Trophoblast cell (in vitro differentiated cells and primary cell): ENCODE data around the gene CIDEA.
A peak's percentile ranks its signal among the peaks of the same experiment; 100 is the strongest.

Experiments used
- DNase-seq, 2 donors: peaks; one replicate each; pipeline ENCODE4 v3.0.0-alpha.2; 2016
- H2AFZ ChIP-seq: 2 replicates; pipeline ENCODE4 v1.6.1; 2013; ENCODE audit warnings: low read length, moderate library complexity, mild to moderate bottlenecking; ENCODE audit not compliant: insufficient read depth, poor library complexity
- H2AK5ac ChIP-seq: 2 replicates; pipeline ENCODE4 v1.6.1; 2013; ENCODE audit warnings: mild to moderate bottlenecking, low read length
- H2BK120ac ChIP-seq: 2 replicates; pipeline ENCODE4 v1.6.1; 2013; ENCODE audit warnings: low read length, mild to moderate bottlenecking, moderate library complexity; ENCODE audit not compliant: insufficient read depth, poor library complexity
- H2BK12ac ChIP-seq: 2 replicates; pipeline ENCODE4 v1.6.1; 2013; ENCODE audit warnings: mild to moderate bottlenecking, low read length, moderate library complexity
- H2BK5ac ChIP-seq: 2 replicates; pipeline ENCODE4 v1.6.1; 2013; ENCODE audit warnings: low read length, low read depth, moderate library complexity, mild to moderate bottlenecking; ENCODE audit not compliant: poor library complexity
- H3K14ac ChIP-seq: 2 replicates; pipeline ENCODE4 v1.6.1; 2013; ENCODE audit warnings: mild to moderate bottlenecking, low read length
- H3K18ac ChIP-seq: 2 replicates; pipeline ENCODE4 v1.6.1; 2013; ENCODE audit warnings: mild to moderate bottlenecking, low read length
- H3K23ac ChIP-seq: 2 replicates; pipeline ENCODE4 v1.6.1; 2013; ENCODE audit warnings: low read length
- H3K27ac ChIP-seq: 2 replicates; pipeline ENCODE4 v1.5.1; 2013; ENCODE audit warnings: low read depth, mild to moderate bottlenecking, inconsistent platforms, low read length, moderate library complexity
- H3K27me3 ChIP-seq: 2 replicates; pipeline ENCODE4 v1.6.1; 2013; ENCODE audit warnings: inconsistent platforms, mild to moderate bottlenecking, low read length, moderate library complexity; ENCODE audit not compliant: insufficient read depth
- H3K36me3 ChIP-seq, 2 experiments: 1 replicate in 1 of 2; 2 replicates in 1 of 2; pipeline ENCODE4 v1.6.1; 2013; ENCODE audit warnings: low read length in 2 of 2, mild to moderate bottlenecking in 2 of 2, moderate library complexity in 1 of 2; ENCODE audit not compliant: insufficient read depth in 2 of 2, control insufficient read depth in 1 of 2
- H3K4ac ChIP-seq: 2 replicates; pipeline ENCODE4 v1.6.1; 2013; ENCODE audit warnings: low read depth, mild to moderate bottlenecking, low read length, moderate library complexity
- H3K4me1 ChIP-seq, 2 experiments: 1 replicate in 1 of 2; 2 replicates in 1 of 2; pipeline ENCODE4 v1.6.1; 2013; ENCODE audit warnings: low read length in 2 of 2, mild to moderate bottlenecking in 2 of 2, moderate library complexity in 1 of 2; ENCODE audit not compliant: insufficient read depth in 2 of 2, control insufficient read depth in 1 of 2
- H3K4me2 ChIP-seq: 2 replicates; pipeline ENCODE4 v1.6.1; 2013; ENCODE audit warnings: inconsistent platforms, mild to moderate bottlenecking, low read length, moderate library complexity
- H3K4me3 ChIP-seq: 2 replicates; pipeline ENCODE4 v1.5.1; 2013; ENCODE audit warnings: mild to moderate bottlenecking, low read depth, low read length, inconsistent platforms
- H3K79me1 ChIP-seq: one replicate; pipeline ENCODE4 v1.6.1; 2013; ENCODE audit warnings: low read length
- H3K79me2 ChIP-seq: 2 replicates; pipeline ENCODE4 v1.6.1; 2013; ENCODE audit warnings: low read length, mild to moderate bottlenecking; ENCODE audit not compliant: control insufficient read depth, insufficient read depth, poor library complexity
- H3K9ac ChIP-seq: 2 replicates; pipeline ENCODE4 v1.6.1; 2013; ENCODE audit warnings: mild to moderate bottlenecking, low read length
- H3K9me3 ChIP-seq: 2 replicates; pipeline ENCODE4 v1.6.1; 2013; ENCODE audit warnings: low read depth, mild to moderate bottlenecking, control low read depth, inconsistent platforms, low read length; ENCODE audit not compliant: insufficient read depth
- H4K12ac ChIP-seq: 2 replicates; pipeline ENCODE4 v1.6.1; 2013; ENCODE audit warnings: low read depth, mild to moderate bottlenecking, low read length, moderate library complexity
- H4K8ac ChIP-seq: 2 replicates; pipeline ENCODE4 v1.6.1; 2013; ENCODE audit warnings: low read depth, mild to moderate bottlenecking, low read length, moderate library complexity
- H4K91ac ChIP-seq: one replicate; pipeline ENCODE4 v1.6.1; 2013; ENCODE audit warnings: low read depth, mild to moderate bottlenecking, low read length, moderate library complexity
- WGBS: extraction: QIAGEN DNeasy Blood & Tissue Kit; methylation state at CpG from one replicate; pipeline ENCODE4 v1.1.7; 2013; ENCODE audit warnings: missing lambda C conversion rate; ENCODE audit not compliant: insufficient read length, insufficient coverage; ENCODE audit errors: extremely low coverage; 5-methylcytosine and 5-hydroxymethylcytosine counted together

CIDEA gene

DNA sequence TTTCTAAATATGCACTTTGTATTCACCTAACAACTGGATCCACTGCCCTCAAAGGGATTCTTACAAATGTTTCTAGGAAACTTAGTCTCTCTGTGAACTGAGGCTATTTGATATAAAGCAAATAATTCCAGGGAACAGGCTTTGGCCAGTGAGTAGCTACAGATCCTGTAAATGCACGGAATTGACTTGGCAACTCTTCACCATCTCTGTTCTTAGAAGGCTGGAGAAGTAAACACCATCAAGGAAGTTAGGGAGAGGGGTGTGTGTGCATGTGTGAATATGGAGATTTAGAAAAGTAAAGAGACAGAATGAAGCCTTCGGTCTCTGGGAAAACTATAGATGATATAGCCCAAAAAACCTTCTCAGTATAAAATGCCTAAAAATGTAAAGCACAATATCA, 10.7 kb downstream of the CIDEA start:
- H2AK5ac ChIP-seq, result no peak overlapping the region
- H3K27ac ChIP-seq, result no peak overlapping the region
- no peak overlapping the region for H2AFZ ChIP-seq
- H3K36me3 ChIP-seq, result no peaks in the 10 kb centered on the region
- no CpG with 5 or more reads among the region's 2 CpGs for WGBS
- no peak overlapping the region for H3K9ac ChIP-seq
- no peak overlapping the region for H2BK5ac ChIP-seq
- no peak overlapping the region for H3K4ac ChIP-seq
- no peak overlapping the region for H4K12ac ChIP-seq
- H3K14ac ChIP-seq, result no peak overlapping the region
- H3K23ac ChIP-seq, result no peak overlapping the region
- no peaks in the 10 kb centered on the region for H3K9me3 ChIP-seq
- no peak overlapping the region for H3K4me3 ChIP-seq
- H3K4me1 ChIP-seq, result no peaks in the 10 kb centered on the region
- no peak overlapping the region for H2BK120ac ChIP-seq
- H4K91ac ChIP-seq, result no peak overlapping the region
- no peak for DNase-seq
- no peaks in the 10 kb centered on the region for H3K79me2 ChIP-seq
- no peak overlapping the region for H2BK12ac ChIP-seq
- H3K79me1 ChIP-seq, result no peaks in the 10 kb centered on the region
- H3K4me2 ChIP-seq, result no peak overlapping the region
- H4K8ac ChIP-seq, result no peak overlapping the region
- H3K27me3 ChIP-seq, result no peaks in the 10 kb centered on the region
- H3K18ac ChIP-seq, result no peak overlapping the region

DNA sequence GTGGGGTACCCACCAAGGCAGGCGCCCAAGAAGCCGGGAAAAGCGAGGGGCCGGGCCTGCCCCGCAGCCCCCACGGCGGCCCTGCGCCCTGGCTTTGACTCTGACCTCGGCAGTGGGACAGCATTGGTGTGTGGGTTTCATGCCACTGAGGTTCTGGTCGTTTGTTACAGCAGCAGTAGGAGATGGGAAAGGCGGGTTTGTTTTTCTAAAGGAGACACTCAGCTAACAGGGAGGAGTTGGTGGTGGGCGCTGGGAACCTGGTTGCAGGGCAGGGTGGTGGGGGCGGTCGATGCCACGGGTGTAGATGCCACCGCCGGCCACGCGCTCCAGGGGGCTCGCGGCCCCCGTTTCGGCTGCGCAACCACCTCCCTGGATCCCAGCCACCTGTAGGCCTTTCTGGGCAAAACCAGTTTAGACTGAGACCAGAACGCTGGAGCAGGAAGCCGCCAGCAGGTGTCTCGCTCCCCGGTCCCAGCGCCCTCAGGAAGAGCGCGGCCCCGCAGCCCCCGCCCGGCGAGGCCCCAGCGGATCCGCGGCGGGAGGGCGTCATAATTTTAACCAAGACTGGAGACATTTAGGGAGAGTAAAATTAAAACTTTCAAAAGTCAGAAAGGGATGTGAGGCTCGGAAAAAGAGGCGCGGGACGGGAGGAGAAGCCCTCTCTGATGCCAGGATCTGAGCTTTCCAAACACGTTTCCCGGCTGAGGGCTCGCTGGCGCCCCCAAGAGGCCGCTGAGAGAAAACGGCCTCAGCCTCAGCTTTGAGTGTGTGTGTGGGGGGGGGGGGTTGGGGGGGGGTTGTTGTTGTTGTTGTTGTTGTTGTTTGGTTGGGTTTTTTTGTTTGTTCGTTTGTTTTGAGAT, 17.4 kb downstream of the CIDEA start:
- Histone ChIP-seq H3K9ac (no peak overlapping the region), H3K4me1 (no peaks in the 10 kb centered on the region), H2AK5ac (peak overlapping the region; percentile 39), H2BK120ac (no peak overlapping the region), H4K12ac (no peak overlapping the region), H3K36me3 (no peaks in the 10 kb centered on the region), H3K18ac (no peak overlapping the region), H4K8ac (peak overlapping the region; percentile 35), H2BK5ac (peak overlapping the region; percentile 74), H3K27me3 (no peaks in the 10 kb centered on the region), H3K9me3 (no peaks in the 10 kb centered on the region), H3K4me2 (peak overlapping the region; percentile 74), H2AFZ (peak overlapping the region; percentile 79), H3K4me3 (peak overlapping the region; percentile 18), H3K23ac (no peak overlapping the region), H3K27ac (no peak overlapping the region), H4K91ac (peak overlapping the region; percentile 49), H3K79me1 (no peaks in the 10 kb centered on the region), H3K4ac (no peak overlapping the region), H2BK12ac (no peak overlapping the region), H3K79me2 (no peaks in the 10 kb centered on the region), H3K14ac (no peak overlapping the region)
- WGBS, result no CpG with 5 or more reads among the region's 51 CpGs
- DNase-seq, result peak; percentile 73 to 91

DNA sequence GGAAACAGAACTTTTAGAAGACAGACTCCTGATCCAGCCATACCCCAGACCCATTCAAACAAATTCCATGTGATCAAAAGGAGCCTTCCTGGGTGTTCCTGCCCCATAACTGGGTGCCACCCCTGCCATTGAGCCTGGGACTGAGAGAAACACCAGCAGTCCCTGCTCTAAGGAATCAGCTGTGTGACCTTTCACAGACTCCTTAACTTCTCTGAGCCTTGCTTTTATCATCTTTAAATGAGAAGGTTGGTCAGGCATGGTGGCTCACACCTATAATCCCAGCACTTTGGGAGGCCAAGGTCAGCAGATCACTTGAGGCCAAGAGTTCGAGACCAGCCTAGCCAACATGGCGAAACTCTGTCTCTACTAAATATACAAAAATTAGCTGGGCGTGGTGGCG, 20.6 kb downstream of the CIDEA start:
- H3K79me1 ChIP-seq, result peaks cover 13% of the 10 kb centered on the region
- H2AFZ ChIP-seq, result no peak overlapping the region
- no CpG with 5 or more reads among the region's 4 CpGs for WGBS
- peaks cover 11% of the 10 kb centered on the region for H3K79me2 ChIP-seq
- no peak for DNase-seq
- H2BK5ac ChIP-seq, result no peak overlapping the region
- no peak overlapping the region for H3K27ac ChIP-seq
- H4K12ac ChIP-seq, result no peak overlapping the region
- H3K18ac ChIP-seq, result no peak overlapping the region
- no peak overlapping the region for H2BK120ac ChIP-seq
- H4K91ac ChIP-seq, result no peak overlapping the region
- H3K9me3 ChIP-seq, result peaks cover 2% of the 10 kb centered on the region
- no peak overlapping the region for H2BK12ac ChIP-seq
- H3K14ac ChIP-seq, result no peak overlapping the region
- peak overlapping the region; percentile 61 for H2AK5ac ChIP-seq
- H3K4ac ChIP-seq, result no peak overlapping the region
- H3K4me2 ChIP-seq, result no peak overlapping the region
- no peaks in the 10 kb centered on the region for H3K27me3 ChIP-seq
- peaks cover 14 to 16% of the 10 kb centered on the region in 2 experiments for H3K4me1 ChIP-seq
- no peak overlapping the region for H3K4me3 ChIP-seq
- H3K9ac ChIP-seq, result no peak overlapping the region
- H3K23ac ChIP-seq, result no peak overlapping the region
- H4K8ac ChIP-seq, result no peak overlapping the region
- no peaks in the 10 kb centered on the region for H3K36me3 ChIP-seq

DNA sequence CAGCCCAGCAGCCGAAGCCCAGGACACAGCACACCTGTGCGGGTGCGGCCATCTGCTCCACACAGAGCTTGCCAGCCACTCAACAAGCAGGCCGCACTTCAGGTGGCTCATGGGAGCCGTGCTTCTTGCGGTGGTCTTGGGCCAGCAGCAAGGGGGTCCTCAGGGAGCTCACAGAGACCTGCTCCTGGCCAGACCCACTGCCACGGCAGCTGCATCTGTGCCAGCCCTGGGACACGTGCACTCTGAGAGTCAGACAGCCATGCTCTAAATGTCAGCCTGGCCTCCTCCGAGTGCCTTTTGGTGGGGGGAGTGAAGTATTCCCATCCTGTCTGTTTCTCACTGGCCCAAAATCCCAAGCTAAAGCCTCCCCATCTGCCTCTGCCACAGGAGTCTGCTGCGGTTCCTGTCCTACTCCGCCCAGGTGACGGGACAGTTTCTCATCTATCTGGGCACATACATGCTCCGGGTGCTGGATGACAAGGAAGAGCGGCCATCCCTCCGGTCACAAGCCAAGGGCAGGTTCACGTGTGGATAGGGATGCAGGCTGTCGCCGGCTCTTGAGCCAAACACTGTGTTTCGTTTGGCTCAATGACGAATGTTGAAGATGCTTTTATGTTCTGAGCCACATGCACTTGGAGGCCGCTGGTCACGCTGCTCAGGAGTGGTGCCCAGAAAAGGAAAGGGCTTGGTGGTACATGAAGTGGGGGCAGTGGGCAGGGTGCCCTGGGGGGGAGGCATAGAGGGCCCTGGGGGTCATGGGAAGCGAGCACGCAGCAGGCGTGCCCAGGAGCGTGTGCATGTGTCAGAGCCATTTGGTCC, 22.8 kb downstream of the CIDEA start:
- Histone ChIP-seq H3K4me3 (peak overlapping the region; percentile 28), H3K4me1 (peaks cover 22 to 30% of the 10 kb centered on the region in 2 experiments), H3K4me2 (no peak overlapping the region), H2BK5ac (no peak overlapping the region), H3K36me3 (no peaks in the 10 kb centered on the region), H4K91ac (no peak overlapping the region), H2AK5ac (no peak overlapping the region), H2BK120ac (no peak overlapping the region), H3K23ac (no peak overlapping the region), H2BK12ac (no peak overlapping the region), H3K4ac (no peak overlapping the region), H3K79me2 (peaks cover 11% of the 10 kb centered on the region), H2AFZ (no peak overlapping the region), H3K18ac (no peak overlapping the region), H3K14ac (no peak overlapping the region), H3K27ac (no peak overlapping the region), H3K27me3 (no peaks in the 10 kb centered on the region), H3K9me3 (peaks cover 2% of the 10 kb centered on the region), H3K9ac (no peak overlapping the region), H4K12ac (no peak overlapping the region), H3K79me1 (peaks cover 25% of the 10 kb centered on the region), H4K8ac (no peak overlapping the region)
- no peak for DNase-seq
- no CpG with 5 or more reads among the region's 26 CpGs for WGBS
